T-helper 1 cell treated with Interleukin-12 subunit alpha and Interleukin-12 subunit beta and Interleukin-4 antibody, amounts not matched to agents 30 μg/mL and 1 μg/mL, for 36 hours (primary cell): Measurements from ENCODE around the gene NINJ2.
A peak's percentile ranks its signal among the peaks of the same experiment; 100 is the strongest.

Experiments
- H3K27ac Mint-ChIP-seq: one replicate; pipeline ENCODE4 v1.8.0; 2021; ENCODE audit warnings: mild to moderate bottlenecking, mixed read lengths
- H3K27me3 Mint-ChIP-seq: one replicate; pipeline ENCODE4 v1.8.0; 2021; ENCODE audit warnings: low read depth, mixed read lengths
- H3K36me3 Mint-ChIP-seq: one replicate; pipeline ENCODE4 v1.8.0; 2021; ENCODE audit warnings: low read depth, mixed read lengths
- H3K4me1 Mint-ChIP-seq: one replicate; pipeline ENCODE4 v1.8.0; 2021; ENCODE audit warnings: low read depth, mixed read lengths
- H3K4me3 Mint-ChIP-seq: one replicate; pipeline ENCODE4 v1.8.0; 2021; ENCODE audit warnings: mild to moderate bottlenecking, moderate library complexity, mixed read lengths
- H3K9me3 Mint-ChIP-seq: one replicate; pipeline ENCODE4 v1.8.0; 2021; ENCODE audit warnings: mixed read lengths

NINJ2 gene

DNA sequence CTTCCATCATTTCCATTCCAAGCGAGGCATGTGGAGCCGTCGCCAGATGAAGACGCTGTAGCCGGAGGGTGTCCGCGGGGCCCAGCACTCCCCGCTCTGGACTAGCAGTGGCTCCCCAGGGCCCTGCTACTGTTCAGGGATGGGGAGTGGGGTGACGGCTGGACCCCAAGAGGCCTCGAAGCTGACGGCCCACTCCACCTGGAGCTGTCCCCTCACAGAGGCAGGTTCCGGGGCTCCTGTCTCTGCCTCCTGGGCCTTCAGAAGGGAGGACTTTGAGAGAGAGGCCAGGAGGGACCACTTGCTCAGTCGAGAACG is 101.9 kb downstream of the NINJ2 start:
- no peak overlapping the region for H3K4me3 Mint-ChIP-seq

DNA sequence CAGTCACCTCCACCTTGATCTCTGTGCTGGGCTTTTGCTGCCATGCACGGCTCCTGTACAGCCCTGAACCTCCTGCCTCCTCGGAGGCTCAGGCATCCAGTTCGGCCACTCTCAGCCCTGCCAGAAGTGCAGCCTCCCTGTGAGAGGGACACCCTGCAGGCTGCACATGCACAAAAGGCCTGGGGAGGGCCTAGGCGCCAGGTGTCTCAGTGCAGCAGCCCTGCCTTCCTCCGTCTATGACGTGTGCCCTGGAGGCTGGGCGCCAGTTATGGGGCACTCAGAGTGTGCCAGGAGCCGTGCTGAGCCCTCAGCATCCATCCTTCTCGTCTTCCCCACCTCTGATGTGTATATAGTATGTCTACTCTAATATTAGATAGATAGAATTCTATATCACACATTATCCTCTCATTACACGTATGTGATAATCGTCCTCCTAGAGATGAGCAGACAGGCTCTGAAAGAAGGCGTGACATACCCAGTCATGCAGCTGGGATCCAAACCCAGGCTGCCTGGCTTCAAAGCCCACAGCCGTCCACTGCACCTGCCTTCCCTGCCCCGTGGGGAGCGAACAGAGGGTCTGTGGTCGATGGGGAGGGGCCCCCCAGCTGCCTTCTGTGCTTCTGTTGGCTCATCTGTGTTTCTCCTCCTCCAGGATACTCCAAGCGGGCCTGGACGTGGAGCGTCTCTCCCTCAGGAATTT is 102.4 kb downstream of the NINJ2 start:
- Mint-ChIP-seq H3K4me3 (no peak overlapping the region), H3K27ac (no peak overlapping the region), H3K4me1 (peaks cover 52% of the 10 kb centered on the region), H3K27me3 (no peaks in the 10 kb centered on the region), H3K36me3 (peaks cover 52% of the 10 kb centered on the region), H3K9me3 (no peaks in the 10 kb centered on the region)

More for the DNA sequence above, 101.9 kb downstream of the NINJ2 start:
- H3K27ac Mint-ChIP-seq = peak overlapping the region; percentile 26
- H3K9me3 Mint-ChIP-seq = no peaks in the 10 kb centered on the region
- peaks cover 56% of the 10 kb centered on the region for H3K4me1 Mint-ChIP-seq
- H3K27me3 Mint-ChIP-seq = no peaks in the 10 kb centered on the region
- H3K36me3 Mint-ChIP-seq = peaks cover 52% of the 10 kb centered on the region

GRCh38 chr12:559906-560455 is 103.3 kb downstream of the NINJ2 start:
- H3K27ac Mint-ChIP-seq = peak overlapping the region; percentile 10
- H3K36me3 Mint-ChIP-seq = peaks cover 55% of the 10 kb centered on the region
- H3K27me3 Mint-ChIP-seq = no peaks in the 10 kb centered on the region
- H3K4me3 Mint-ChIP-seq = no peak overlapping the region
- H3K4me1 Mint-ChIP-seq = peaks cover 51% of the 10 kb centered on the region
- H3K9me3 Mint-ChIP-seq = no peaks in the 10 kb centered on the region

- peaks cover 54% of the 10 kb centered on the region for H3K36me3 Mint-ChIP-seq
- no peaks in the 10 kb centered on the region for H3K9me3 Mint-ChIP-seq
- no peak overlapping the region for H3K4me3 Mint-ChIP-seq
- peak overlapping the region; percentile 10 for H3K27ac Mint-ChIP-seq
- H3K27me3 Mint-ChIP-seq = no peaks in the 10 kb centered on the region
- peaks cover 48% of the 10 kb centered on the region for H3K4me1 Mint-ChIP-seq
Measured at GRCh38 chr12:559208-559905, 103.9 kb downstream of the NINJ2 start.

GRCh38 chr12:558580-558979 is 104.7 kb downstream of the NINJ2 start:
- Mint-ChIP-seq H3K4me3 (no peak overlapping the region), H3K4me1 (peaks cover 45% of the 10 kb centered on the region), H3K27me3 (no peaks in the 10 kb centered on the region), H3K9me3 (no peaks in the 10 kb centered on the region), H3K36me3 (peaks cover 52% of the 10 kb centered on the region), H3K27ac (no peak overlapping the region)

- H3K27me3 Mint-ChIP-seq = no peaks in the 10 kb centered on the region
- peaks cover 47% of the 10 kb centered on the region for H3K4me1 Mint-ChIP-seq
- no peak overlapping the region for H3K27ac Mint-ChIP-seq
Measured at GRCh38 chr12:556498-556897, 106.7 kb downstream of the NINJ2 start.

DNA sequence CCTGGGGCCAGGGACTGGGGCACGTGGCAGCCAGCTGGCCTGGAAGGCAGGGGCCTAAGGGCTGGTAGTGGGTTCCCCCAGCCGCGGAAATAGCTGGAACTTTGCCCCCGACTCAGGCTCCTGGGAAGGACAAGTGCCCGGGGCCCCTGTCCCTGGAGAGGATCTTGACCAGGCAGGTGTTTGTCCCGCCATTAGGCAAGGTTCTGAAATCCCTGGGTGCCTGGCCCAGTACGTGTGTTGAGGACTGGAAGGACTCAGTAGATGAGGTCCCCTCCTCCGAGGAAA is 109.3 kb downstream of the NINJ2 start:
- peaks cover 29% of the 10 kb centered on the region for H3K36me3 Mint-ChIP-seq
- no peaks in the 10 kb centered on the region for H3K9me3 Mint-ChIP-seq

More at GRCh38 chr12:556498-556897, 106.7 kb downstream of the NINJ2 start:
- Mint-ChIP-seq H3K9me3 (no peaks in the 10 kb centered on the region), H3K4me3 (no peak overlapping the region), H3K36me3 (peaks cover 44% of the 10 kb centered on the region)

GRCh38 chr12:553216-554000 is 109.8 kb downstream of the NINJ2 start:
- Mint-ChIP-seq H3K4me3 (peak overlapping the region; percentile 92), H3K27ac (peak overlapping the region; percentile 88), H3K4me1 (peaks cover 39% of the 10 kb centered on the region), H3K36me3 (peaks cover 26% of the 10 kb centered on the region), H3K27me3 (no peaks in the 10 kb centered on the region), H3K9me3 (no peaks in the 10 kb centered on the region)

More for the DNA sequence above, 109.3 kb downstream of the NINJ2 start:
- peak overlapping the region; percentile 88 for H3K27ac Mint-ChIP-seq
- H3K27me3 Mint-ChIP-seq = no peaks in the 10 kb centered on the region
- peak overlapping the region; percentile 92 for H3K4me3 Mint-ChIP-seq
- H3K4me1 Mint-ChIP-seq = peaks cover 40% of the 10 kb centered on the region

DNA sequence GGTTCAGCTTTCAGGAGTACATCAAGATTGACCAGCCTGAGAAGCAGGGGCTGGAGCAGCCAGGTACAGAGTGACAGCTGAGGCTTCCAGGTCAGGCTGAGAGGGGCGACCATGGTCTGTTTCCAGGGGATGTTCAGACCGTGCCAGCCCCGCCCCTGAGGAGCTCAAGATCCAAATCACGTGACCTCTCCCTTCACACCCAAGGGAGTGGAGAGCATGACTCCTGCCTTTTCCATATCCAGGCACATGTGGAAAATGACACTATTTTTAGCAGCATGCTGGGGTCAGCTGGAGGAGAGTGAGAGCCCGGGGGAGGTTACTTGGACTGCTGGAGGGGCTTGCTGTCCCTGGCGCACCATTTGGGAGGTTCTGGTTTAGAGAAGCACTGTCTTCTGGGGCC is 110.8 kb downstream of the NINJ2 start:
- H3K27me3 Mint-ChIP-seq = peaks cover 3% of the 10 kb centered on the region
- no peaks in the 10 kb centered on the region for H3K9me3 Mint-ChIP-seq
- peaks cover 39% of the 10 kb centered on the region for H3K4me1 Mint-ChIP-seq
- peak overlapping the region; percentile 92 for H3K4me3 Mint-ChIP-seq
- H3K36me3 Mint-ChIP-seq = peaks cover 20% of the 10 kb centered on the region
- peak overlapping the region; percentile 88 for H3K27ac Mint-ChIP-seq

DNA sequence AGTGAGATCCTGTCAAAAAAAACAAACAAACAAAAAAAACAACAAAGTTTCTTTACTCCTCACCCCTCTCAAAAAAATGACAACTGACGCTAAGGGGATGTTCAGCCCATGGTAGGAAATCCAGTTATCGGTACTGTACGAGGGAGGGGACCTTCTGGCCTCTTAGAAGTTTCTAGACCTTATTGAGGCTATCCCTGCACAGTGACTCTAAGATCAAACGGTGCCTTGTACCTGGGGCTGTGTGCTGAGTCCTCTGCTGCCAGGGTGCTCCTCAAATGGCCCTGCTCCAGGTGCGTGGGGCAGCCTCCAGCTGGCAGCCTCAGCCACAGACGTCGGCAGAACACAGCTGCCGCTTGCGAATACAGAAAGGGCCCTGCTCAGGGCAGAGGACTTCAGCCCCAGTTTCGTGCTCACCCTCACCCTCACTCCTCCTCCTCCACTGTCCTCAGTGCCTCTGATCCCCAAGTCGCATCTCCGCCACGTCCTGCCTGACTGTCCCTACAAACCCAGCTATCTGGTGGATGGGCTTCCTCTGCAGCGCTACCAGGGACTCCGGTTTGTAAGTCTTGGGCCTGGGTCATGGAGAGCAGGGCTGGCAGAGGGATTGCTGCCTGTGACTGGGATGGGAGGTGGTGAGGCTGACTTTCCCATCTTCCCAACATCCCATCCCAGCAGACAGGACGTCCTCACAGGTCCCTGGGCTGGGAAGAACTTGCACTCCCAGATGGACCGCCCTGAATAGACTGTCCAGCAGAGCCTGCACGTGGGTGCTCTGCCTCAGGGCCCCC is 112.6 kb downstream of the NINJ2 start:
- no peaks in the 10 kb centered on the region for H3K9me3 Mint-ChIP-seq
- H3K4me1 Mint-ChIP-seq = peaks cover 36% of the 10 kb centered on the region
- peaks cover 7% of the 10 kb centered on the region for H3K27me3 Mint-ChIP-seq
- H3K36me3 Mint-ChIP-seq = peaks cover 9% of the 10 kb centered on the region
- H3K27ac Mint-ChIP-seq = no peak overlapping the region
- no peak overlapping the region for H3K4me3 Mint-ChIP-seq

- H3K9me3 Mint-ChIP-seq = no peaks in the 10 kb centered on the region
- H3K4me3 Mint-ChIP-seq = no peak overlapping the region
- peaks cover 14% of the 10 kb centered on the region for H3K27me3 Mint-ChIP-seq
- peaks cover 6% of the 10 kb centered on the region for H3K36me3 Mint-ChIP-seq
- H3K27ac Mint-ChIP-seq = no peak overlapping the region
- peaks cover 31% of the 10 kb centered on the region for H3K4me1 Mint-ChIP-seq
Measured at GRCh38 chr12:549476-550082, 113.7 kb downstream of the NINJ2 start.

DNA sequence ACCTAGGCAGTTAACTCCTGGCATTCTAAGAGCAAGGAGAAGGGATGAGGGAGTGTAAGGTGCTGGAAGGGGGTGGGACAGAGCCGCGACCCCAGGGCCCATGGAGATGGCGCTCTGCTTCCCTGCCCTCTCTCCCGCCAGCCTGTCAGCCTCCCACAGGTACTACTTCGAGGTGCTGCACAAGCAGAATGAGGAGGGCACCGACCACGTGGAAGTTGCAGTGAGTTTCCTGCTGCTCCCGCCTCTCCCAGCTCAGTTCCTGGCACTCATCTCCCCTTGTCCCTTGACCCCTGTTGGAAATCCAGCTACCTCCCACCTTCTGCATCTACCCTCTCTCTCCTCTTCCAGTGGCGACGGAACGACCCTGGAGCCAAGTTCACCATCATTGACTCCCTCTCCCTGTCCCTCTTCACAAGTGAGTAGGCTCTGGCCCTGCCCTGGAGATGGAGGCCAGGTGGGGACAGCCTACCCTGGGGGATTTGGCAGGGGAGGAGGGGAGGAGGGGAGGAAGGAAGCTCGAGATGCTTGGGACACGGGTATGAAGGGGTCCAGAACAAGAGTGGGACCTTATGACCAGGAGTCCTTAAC is 115.3 kb downstream of the NINJ2 start:
- Mint-ChIP-seq H3K27ac (no peak overlapping the region), H3K4me1 (peaks cover 23% of the 10 kb centered on the region)

DNA sequence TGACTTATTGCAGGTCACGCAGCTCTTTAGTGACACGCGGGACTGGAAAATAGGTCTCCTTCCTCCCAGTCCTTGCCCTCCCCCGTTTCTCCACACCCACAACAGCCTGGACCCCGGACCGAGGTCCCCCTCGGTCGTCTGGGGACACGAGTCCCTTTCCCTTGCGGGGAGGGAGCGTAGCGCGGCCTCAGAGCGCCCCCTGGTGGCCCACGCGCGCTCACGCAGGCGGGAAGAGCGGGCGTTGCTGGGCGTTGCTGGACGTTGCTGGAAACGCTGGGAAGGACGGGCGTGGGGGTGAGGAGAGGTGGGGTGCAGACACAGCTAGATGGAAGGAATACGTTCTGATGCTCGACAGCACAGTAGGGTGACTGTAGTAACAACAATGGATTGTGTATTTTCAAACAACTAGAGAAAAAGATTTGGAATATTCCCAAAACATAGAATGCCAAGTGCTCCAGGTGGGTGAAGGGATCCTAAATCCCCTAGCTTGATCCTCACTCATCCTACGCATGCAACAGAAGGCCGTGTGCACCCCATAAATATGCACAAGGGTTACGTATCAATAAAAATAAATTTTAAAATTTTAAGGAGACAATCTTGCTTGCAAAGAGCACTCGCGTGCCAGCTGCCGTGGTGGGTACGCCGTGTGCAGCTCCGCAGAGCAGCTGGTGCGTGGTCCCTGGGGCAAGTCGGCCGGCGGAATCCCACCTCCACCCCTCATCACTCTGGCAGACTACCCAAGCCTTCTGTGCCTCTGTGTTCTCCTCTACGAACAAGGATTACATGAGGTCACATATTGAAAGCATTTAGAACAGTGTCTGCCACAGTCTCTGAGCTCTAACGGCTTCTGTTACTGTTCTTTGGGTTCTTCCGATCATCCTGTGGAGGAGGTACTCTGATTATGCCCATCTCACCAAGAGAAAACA is 116.1 kb downstream of the NINJ2 start:
- no peak overlapping the region for H3K27ac Mint-ChIP-seq
- peak overlapping the region; percentile 28 for H3K4me3 Mint-ChIP-seq
- H3K9me3 Mint-ChIP-seq = no peaks in the 10 kb centered on the region
- H3K4me1 Mint-ChIP-seq = peaks cover 15% of the 10 kb centered on the region
- H3K36me3 Mint-ChIP-seq = no peaks in the 10 kb centered on the region
- H3K27me3 Mint-ChIP-seq = peaks cover 17% of the 10 kb centered on the region

More for the DNA sequence above, 115.3 kb downstream of the NINJ2 start:
- H3K27me3 Mint-ChIP-seq = peaks cover 17% of the 10 kb centered on the region
- H3K9me3 Mint-ChIP-seq = no peaks in the 10 kb centered on the region
- H3K36me3 Mint-ChIP-seq = no peaks in the 10 kb centered on the region
- H3K4me3 Mint-ChIP-seq = no peak overlapping the region
